Heart right ventricle (tissue), 16 donors: ENCODE results near the gene BUD23. TPM values are rescaled to one million over a fixed set of nuclear protein-coding genes. Genes with fewer than 3 reads are reported as not detected.
"Not testable (repeated sequence)": the region's sequence is repeated elsewhere in the genome, so short reads cannot be mapped to it uniquely, and the experiment has no call there.

ENCODE experiments used
- ATAC-seq, 8 donors: fragments of 200-7000 bp; cut with Tn5 transposase; one replicate each; pipeline ENCODE4 v1.9.1; 2020; ENCODE audit warnings: mild to moderate bottlenecking in 8 of 8, moderate library complexity in 8 of 8, moderate number of reproducible peaks in 1 of 8
- DNase-seq, 2 donors: peaks; one replicate each; pipeline ENCODE4 v3.0.0-alpha.2; 2020
- H3K27ac ChIP-seq, 10 donors: fragments of 200-600 bp; sonication (generic) in 2 of 10; one replicate each; pipeline versions ENCODE4 v1.5.0 to v1.8.0; 2020 to 2022; ENCODE audit warnings: mild to moderate bottlenecking in 3 of 10
- H3K27me3 ChIP-seq, 7 donors: fragments of 200-600 bp; one replicate each; pipeline ENCODE4 v1.8.0; 2021 to 2022; ENCODE audit warnings: mild to moderate bottlenecking in 2 of 7
- H3K36me3 ChIP-seq, 9 donors: fragments of 200-600 bp; sonication (generic) in 1 of 9; one replicate each; pipeline versions ENCODE4 v1.5.0 to v1.8.0; 2020 to 2022; ENCODE audit warnings: mild to moderate bottlenecking in 2 of 9
- H3K4me1 ChIP-seq, 9 donors: fragments of 200-600 bp; sonication (generic) in 1 of 9; one replicate each; pipeline versions ENCODE4 v1.5.0 to v1.8.0; 2020 to 2022; ENCODE audit warnings: mild to moderate bottlenecking in 4 of 9
- H3K4me3 ChIP-seq, 10 donors: fragments of 200-600 bp; sonication (generic) in 2 of 10; one replicate each; pipeline versions ENCODE4 v1.5.0 to v1.8.0; 2020 to 2022; ENCODE audit warnings: mild to moderate bottlenecking in 7 of 10, moderate library complexity in 2 of 10
- H3K9me3 ChIP-seq, 11 donors: fragments of 200-600 bp in 10 of 11; sonication (generic) in 2 of 11; one replicate each; pipeline versions ENCODE4 v1.5.0 to v1.8.0; 2013 to 2022; ENCODE audit warnings: mild to moderate bottlenecking in 2 of 11, control low read depth in 1 of 11, moderate library complexity in 1 of 11
- CTCF ChIP-seq, 9 donors: fragments of 200-600 bp; sonication (generic) in 2 of 9; IDR thresholded peaks; one replicate each; pipeline versions ENCODE4 v1.5.0 to v1.8.0; 2021 to 2022; ENCODE audit warnings: antibody characterized with exemption in 9 of 9, mild to moderate bottlenecking in 5 of 9, moderate library complexity in 1 of 9
- WGBS, 2 donors: extraction: QIAGEN DNeasy Blood & Tissue Kit; methylation state at CpG; one replicate each; pipeline ENCODE4 v1.1.7; 2013; ENCODE audit warnings: inconsistent platforms in 1 of 2; 5-methylcytosine and 5-hydroxymethylcytosine counted together
- intact Hi-C, 10 donors: fragments of 100-400 bp; cut with DNase I; formaldehyde crosslinking; loops; one replicate each; pipeline versions ENCODE4 v1.11.1 to v1.14.2; 2022
- polyA plus RNA-seq, 2 donors: library from polyadenylated mRNA; stranded (reverse); fragments of 200-250 nt; gene quantifications; one replicate each; pipeline ENCODE4 v1.2.3, GENCODE V29; 2013
- total RNA-seq, 10 donors: library from RNA; stranded (reverse); fragmentation: NEBNext Ultra II Directional in 3 of 10; extraction: Animal tissue kit (Norgen Biotek cat#: 25700) in 3 of 10; gene quantifications; one replicate each; pipeline versions ENCODE4 v1.2.1 to v1.2.4, GENCODE V29; 2021 to 2023
- donor health status: Arrhythmogenic right ventricular cardiomyopathy.
- donor health status: ischemic (EF 13 %, LVEDD 7.1; RV severe dilation, severe dysfunction).
- donor health status: healthy with polysubstance abuse.
- donor health status: DM: no; HTN: yes; CAD: no.
- donor health status: DM: no; HTN: no; CAD: no.
- donor health status: ischemic (EF 25% LVEDD 6.9; RV normal size, moderate dysfunction).
- donor health status: ischemic (EF 25% LVEDD 5.7; RV mildly dilated, moderate dysfunction).
- donor health status: healthy.
- donor health status: DM: yes; HTN: yes; CAD: no.
- donor health status: Ischemic cardiomyopathy.
- donor health status: ischemic (EF 35%, LVEDD 5.7; RV mildly dilated, moderate dysfunction).
- donor health status: nonischemic (EF 11% LVEDD 7.7; RV severe dilation, severe dysfunction).
- donor health status: DM: yes; HTN: yes; CAD: no.
- donor health status: PGD.
- donor health status: ischemic (EF 29% LVEDD 5.4; RV normal size, mild dysfunction).
- donor health status: nonischemic (EF 23%, LVEDD 6.1; RV moderate dilation, normal function).

BUD23 gene
- total and polyA plus RNA-seq, 12 donors: 63.4 to 134 (median 67.4) TPM

DNA sequence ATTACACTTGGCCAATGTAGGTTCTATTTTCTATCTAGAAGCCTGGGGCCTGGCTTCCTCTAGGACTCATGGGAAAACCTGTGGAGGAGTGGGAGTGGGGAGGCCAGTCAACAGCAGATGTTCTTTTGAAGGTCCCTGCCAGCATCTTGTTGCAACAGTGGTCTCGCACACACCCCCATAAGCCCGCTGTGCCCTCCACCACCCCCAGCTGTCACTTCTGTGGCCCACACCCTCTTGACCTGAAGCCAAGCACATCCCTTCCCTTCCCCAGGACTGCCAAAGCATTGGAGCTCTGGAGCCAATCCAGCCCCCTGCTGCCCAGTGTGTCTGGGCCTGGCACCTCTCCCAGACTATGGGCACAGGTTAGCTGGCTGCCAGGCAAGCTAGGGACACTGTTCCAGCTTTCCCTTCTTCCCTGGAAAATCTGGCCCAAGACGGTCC is 38.0 kb downstream of the BUD23 start:
- no peak overlapping the region for H3K4me3 ChIP-seq
- no peaks in the 10 kb centered on the region for H3K9me3 ChIP-seq
- peaks cover 0 to 44% (median 24%) of the 10 kb centered on the region in 9 donors for H3K4me1 ChIP-seq
- H3K27ac ChIP-seq: peak overlapping the region in 7 of 10 donors; percentile 15 to 63 (median 25)
- DNase-seq (peak; percentile 72 to 78), ATAC-seq (peak; percentile 21 to 89 (median 82))
- intact Hi-C loops: loop anchor here in 1 of 10 donors (10.0 kb wide), 1 partner anchor 57 kb away; the partner anchor contains the start of gene VPS37D
- WGBS, 2 donors: 45 to 56% methylated on average over 3 of the region's 3 CpGs
- peaks cover 0 to 52% (median 6%) of the 10 kb centered on the region in 7 donors for H3K27me3 ChIP-seq
- H3K36me3 ChIP-seq: no peaks in the 10 kb centered on the region
- TF ChIP-seq CTCF (IDR thresholded peaks at IDR 0.05): no peak

- intact Hi-C loops: loop anchor here in 1 of 10 donors (10.0 kb wide), 1 partner anchor 57 kb away; the partner anchor contains the start of gene VPS37D
- ATAC-seq, DNase-seq, H3K4me3 ChIP-seq, H3K36me3 ChIP-seq, H3K9me3 ChIP-seq: not testable (repeated sequence)
- Histone ChIP-seq H3K4me1 (peaks cover 0 to 38% (median 16%) of the 10 kb centered on the region in 9 donors), H3K27me3 (peaks cover 0 to 54% (median 9%) of the 10 kb centered on the region in 7 donors), H3K27ac (peak overlapping the region in 1 of 10 donors; percentile 31)
- WGBS, 2 donors: 84 to 85% methylated on average over 4 of the region's 4 CpGs
Measured at GRCh38 chr7:73722182-73722581, 38.8 kb downstream of the BUD23 start.

DNA sequence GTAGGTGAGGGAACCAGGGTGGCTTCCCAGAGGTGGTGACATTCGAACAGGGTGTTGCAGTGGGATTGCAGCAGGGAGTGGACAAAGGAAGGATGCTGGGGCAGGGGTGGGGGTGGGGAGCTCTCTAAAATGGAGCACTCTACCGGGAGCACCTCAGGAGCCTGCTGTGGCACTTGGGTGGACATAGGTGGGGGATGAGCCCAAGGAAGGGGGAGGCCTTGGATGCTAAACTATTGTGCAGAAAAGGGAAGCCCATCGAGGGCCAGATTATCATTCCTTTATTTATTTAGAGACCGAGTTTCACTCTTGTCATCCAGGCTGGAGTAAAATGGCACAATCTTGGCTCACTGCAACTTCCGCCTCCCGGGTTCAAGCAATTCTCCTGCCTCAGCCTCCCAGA is 39.4 kb downstream of the BUD23 start:
- H3K9me3 ChIP-seq: no peaks in the 10 kb centered on the region
- peaks cover 0 to 32% (median 13%) of the 10 kb centered on the region in 9 donors for H3K4me1 ChIP-seq
- H3K36me3 ChIP-seq: no peaks in the 10 kb centered on the region
- no peak for DNase-seq
- no peak overlapping the region for H3K27ac ChIP-seq
- peaks cover 0 to 55% (median 12%) of the 10 kb centered on the region in 7 donors for H3K27me3 ChIP-seq
- WGBS, 2 donors: 63 to 75% methylated on average over 6 of the region's 6 CpGs
- intact Hi-C loops: loop anchor here in 1 of 10 donors (10.0 kb wide), 1 partner anchor 58 kb away; the partner anchor contains the start of gene VPS37D
- no peak for ATAC-seq
- no peak overlapping the region for H3K4me3 ChIP-seq
- TF ChIP-seq CTCF (IDR thresholded peaks at IDR 0.05): no peak

DNA sequence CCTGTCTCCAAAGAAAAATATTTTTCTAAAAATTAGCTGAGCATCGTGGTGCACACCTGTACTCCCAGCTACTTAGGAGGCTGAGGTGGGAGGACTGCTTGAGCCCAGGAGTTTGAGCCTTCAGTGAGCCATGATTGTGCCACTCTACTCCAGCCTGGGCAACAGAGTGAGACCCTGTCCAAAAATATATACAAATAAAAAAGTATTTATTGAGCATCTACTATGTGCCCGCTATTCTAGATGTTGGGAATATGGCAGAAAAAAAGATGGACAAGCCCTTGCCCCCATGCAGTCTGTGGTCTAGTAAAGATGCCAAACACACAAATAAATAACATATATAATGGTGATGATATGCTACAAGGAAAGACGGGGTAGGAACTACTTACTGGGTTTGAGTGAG is 40.4 kb downstream of the BUD23 start:
- no peak for ATAC-seq
- H3K9me3 ChIP-seq: no peaks in the 10 kb centered on the region
- H3K36me3 ChIP-seq: no peaks in the 10 kb centered on the region
- DNase-seq: no peak
- no peak for TF ChIP-seq CTCF (IDR thresholded peaks at IDR 0.05)
- WGBS, 2 donors: 90 to 91% methylated on average over 3 of the region's 3 CpGs
- H3K27me3 ChIP-seq: peaks cover 0 to 55% (median 5%) of the 10 kb centered on the region in 7 donors
- H3K27ac ChIP-seq: no peak overlapping the region
- no peak overlapping the region for H3K4me3 ChIP-seq
- intact Hi-C loops: loop anchor here in 5 of 10 donors (2.0 to 10.0 kb wide), 2 partner anchors 59 to 117 kb away; partner anchors contain the start of gene VPS37D (in 1 of the 5)
- peaks cover 0 to 22% (median 6%) of the 10 kb centered on the region in 9 donors for H3K4me1 ChIP-seq

- no peaks in the 10 kb centered on the region for H3K36me3 ChIP-seq
- peaks cover 0 to 10% (median 0%) of the 10 kb centered on the region in 9 donors for H3K4me1 ChIP-seq
- 45 to 52% methylated on average over 1 of the region's 1 CpG for WGBS, 2 donors
- H3K9me3 ChIP-seq: no peaks in the 10 kb centered on the region
- peak in 2 of 9 donors; percentile 4 to 5 for TF ChIP-seq CTCF (IDR thresholded peaks at IDR 0.05)
- DNase-seq (no peak), ATAC-seq (peak in 1 of 8 donors; percentile 12)
- H3K27ac ChIP-seq: no peak overlapping the region
- intact Hi-C loops: loop anchor here in 2 of 10 donors (5.0 to 10.0 kb wide), 2 partner anchors 61 to 119 kb away; partner anchors contain the start of gene VPS37D (in 1 of the 2)
- peaks cover 0 to 40% (median 5%) of the 10 kb centered on the region in 7 donors for H3K27me3 ChIP-seq
- H3K4me3 ChIP-seq: no peak overlapping the region
Measured at GRCh38 chr7:73726083-73726466, 42.7 kb downstream of the BUD23 start.
